Heart left ventricle (tissue), 16 donors: ENCODE data around the gene CDK2AP2. TPM values are rescaled to one million over a fixed set of nuclear protein-coding genes. Genes with fewer than 3 reads are reported as not detected.
"Not testable (repeated sequence)": the region's sequence is repeated elsewhere in the genome, so short reads cannot be mapped to it uniquely, and the experiment has no call there.

ENCODE experiments used
- ATAC-seq, 4 donors: fragments of 200-7000 bp; cut with Tn5 transposase; one replicate each; pipeline ENCODE4 v1.9.1; 2020 to 2022; ENCODE audit warnings: moderate library complexity in 4 of 4, mild to moderate bottlenecking in 3 of 4, moderate number of reproducible peaks in 1 of 4
- DNase-seq, 5 donors: peaks; one replicate each; pipeline ENCODE4 v3.0.0-alpha.2; 2020
- H3K27ac ChIP-seq, 12 donors: fragments of 200-600 bp; sonication (generic) in 4 of 12; one replicate each; pipeline versions ENCODE4 v1.5.0 to v1.8.0; 2016 to 2022; ENCODE audit warnings: mild to moderate bottlenecking in 2 of 12
- H3K27me3 ChIP-seq, 9 donors: fragments of 200-600 bp; sonication (generic) in 2 of 9; one replicate each; pipeline versions ENCODE4 v1.5.1 to v1.8.0; 2016 to 2022; ENCODE audit warnings: mild to moderate bottlenecking in 3 of 9
- H3K36me3 ChIP-seq, 9 donors: fragments of 200-600 bp; sonication (generic) in 2 of 9; one replicate each; pipeline versions ENCODE4 v1.5.0 to v1.8.0; 2018 to 2022; ENCODE audit warnings: mild to moderate bottlenecking in 2 of 9
- H3K4me1 ChIP-seq, 12 donors: fragments of 200-600 bp; sonication (generic) in 4 of 12; one replicate each; pipeline versions ENCODE4 v1.5.0 to v1.8.0; 2016 to 2022; ENCODE audit warnings: mild to moderate bottlenecking in 3 of 12
- H3K4me3 ChIP-seq, 12 donors: fragments of 200-600 bp; sonication (generic) in 4 of 12; one replicate each; pipeline versions ENCODE4 v1.5.0 to v1.8.0; 2017 to 2022; ENCODE audit warnings: mild to moderate bottlenecking in 9 of 12, moderate library complexity in 4 of 12
- H3K9me3 ChIP-seq, 12 donors: fragments of 200-600 bp; sonication (generic) in 4 of 12; one replicate each; pipeline versions ENCODE4 v1.5.0 to v1.8.0; 2016 to 2022; ENCODE audit warnings: mild to moderate bottlenecking in 1 of 12
- CTCF ChIP-seq, 12 donors: fragments of 200-600 bp; sonication (generic) in 4 of 12; IDR thresholded peaks; one replicate each; pipeline versions ENCODE4 v1.5.0 to v1.8.0; 2018 to 2022; ENCODE audit warnings: antibody characterized with exemption in 12 of 12, mild to moderate bottlenecking in 5 of 12
- POLR2A ChIP-seq, 2 donors: fragments of 450-650 bp; IDR thresholded peaks; one replicate each; pipeline ENCODE4 v1.6.1; 2017; ENCODE audit warnings: antibody characterized with exemption in 2 of 2, mild to moderate bottlenecking in 2 of 2, moderate library complexity in 2 of 2
- WGBS, 4 donors: extraction: QIAGEN DNeasy Blood & Tissue Kit in 2 of 4; methylation state at CpG; one replicate each; pipeline versions ENCODE4 v1.1.5 to v1.1.7; 2013 to 2018; 5-methylcytosine and 5-hydroxymethylcytosine counted together
- intact Hi-C, 10 donors: fragments of 100-400 bp; cut with DNase I; formaldehyde crosslinking; loops; one replicate each; pipeline versions ENCODE4 v1.11.1 to v1.14.2; 2022
- polyA plus RNA-seq, 2 donors: library from polyadenylated mRNA; stranded (reverse); fragments of 200-250 nt; gene quantifications; one replicate each; pipeline ENCODE4 v1.2.3, GENCODE V29; 2013
- total RNA-seq, 9 donors: library from RNA; depleted of rRNA in 2 of 9; stranded (reverse); fragments of >200 nt in 2 of 9; fragmentation: NEBNext Ultra II Directional in 3 of 9; extraction: Animal tissue kit (Norgen Biotek cat#: 25700) in 3 of 9; gene quantifications; one replicate each; pipeline versions ENCODE4 v1.1.0 to v1.2.4, GENCODE V29; 2016 to 2023
- donor health status: ischemic (EF 13 %, LVEDD 7.1; RV severe dilation, severe dysfunction).
- donor health status: healthy with polysubstance abuse.
- donor health status: DM: no; HTN: yes; CAD: no.
- donor health status: DM: no; HTN: no; CAD: no.
- donor health status: ischemic (EF 25% LVEDD 6.9; RV normal size, moderate dysfunction).
- donor health status: ischemic (EF 25% LVEDD 5.7; RV mildly dilated, moderate dysfunction).
- donor health status: healthy.
- donor health status: DM: yes; HTN: yes; CAD: no.
- donor health status: ischemic (EF 35%, LVEDD 5.7; RV mildly dilated, moderate dysfunction).
- donor health status: nonischemic (EF 11% LVEDD 7.7; RV severe dilation, severe dysfunction).
- donor health status: DM: yes; HTN: yes; CAD: no.
- donor health status: PGD.
- donor health status: ischemic (EF 29% LVEDD 5.4; RV normal size, mild dysfunction).
- donor health status: nonischemic (EF 23%, LVEDD 6.1; RV moderate dilation, normal function).

The CDK2AP2 gene
- total and polyA plus RNA-seq, 11 donors: 37.0 to 461 (median 60.1) TPM

- Histone ChIP-seq H3K9me3 (no peaks in the 10 kb centered on the region), H3K4me1 (no peaks in the 10 kb centered on the region), H3K27me3 (peaks cover 0 to 2% (median 0%) of the 10 kb centered on the region in 9 donors), H3K36me3 (no peaks in the 10 kb centered on the region), H3K27ac (no peak overlapping the region), H3K4me3 (no peak overlapping the region)
- TF ChIP-seq CTCF (IDR thresholded peaks at IDR 0.05) (no peak), POLR2A (IDR thresholded peaks at IDR 0.05) (no peak)
- 72 to 90% (median 79%) methylated on average over 8 to 10 of the region's 10 CpGs for WGBS, 4 donors
- intact Hi-C loops: no loop called here
- DNase-seq (no peak), ATAC-seq (no peak)
These were observed 10.0 kb upstream of the CDK2AP2 start for GRCh38 chr11:67517784-67518552.

- ATAC-seq (peak in 1 of 4 donors; percentile 8), DNase-seq (no peak)
- WGBS, 4 donors: 89 to 93% (median 93%) methylated on average over 6 to 9 of the region's 9 CpGs
- Histone ChIP-seq H3K36me3 (no peaks in the 10 kb centered on the region), H3K27me3 (peaks cover 0 to 7% (median 0%) of the 10 kb centered on the region in 9 donors), H3K4me3 (no peak overlapping the region), H3K4me1 (no peaks in the 10 kb centered on the region), H3K9me3 (no peaks in the 10 kb centered on the region), H3K27ac (no peak overlapping the region)
- intact Hi-C loops: no loop called here
- no peak for TF ChIP-seq CTCF (IDR thresholded peaks at IDR 0.05)
- TF ChIP-seq POLR2A (IDR thresholded peaks at IDR 0.05): no peak
These were observed 8.8 kb upstream of the CDK2AP2 start for GRCh38 chr11:67516806-67517205.

- intact Hi-C loops: no loop called here
- TF ChIP-seq POLR2A (IDR thresholded peaks at IDR 0.05) (no peak), CTCF (IDR thresholded peaks at IDR 0.05) (no peak)
- H3K4me3 ChIP-seq: no peak overlapping the region
- no peak overlapping the region for H3K27ac ChIP-seq
- DNase-seq (no peak), ATAC-seq (no peak)
- H3K4me1 ChIP-seq: peaks cover 0 to 2% (median under 1%) of the 10 kb centered on the region in 12 donors
- WGBS, 4 donors: 75 to 83% (median 81%) methylated on average over 7 of the region's 7 CpGs
- H3K27me3 ChIP-seq: peaks cover 0 to 7% (median 0%) of the 10 kb centered on the region in 9 donors
- H3K36me3 ChIP-seq: no peaks in the 10 kb centered on the region
- H3K9me3 ChIP-seq: no peaks in the 10 kb centered on the region
These were observed 6.2 kb upstream of the CDK2AP2 start for GRCh38 chr11:67514116-67514515.

- H3K36me3 ChIP-seq, intact Hi-C loops, H3K9me3 ChIP-seq, ATAC-seq, DNase-seq, H3K27me3 ChIP-seq, H3K4me3 ChIP-seq, H3K27ac ChIP-seq: not testable (repeated sequence)
- WGBS, 4 donors: 85 to 91% (median 88%) methylated on average over 4 of the region's 4 CpGs
- peaks cover 4 to 24% (median 17%) of the 10 kb centered on the region in 12 donors for H3K4me1 ChIP-seq
These were observed 3.6 kb upstream of the CDK2AP2 start for GRCh38 chr11:67511558-67511957.

- no peak overlapping the region for H3K27ac ChIP-seq
- H3K9me3 ChIP-seq: no peaks in the 10 kb centered on the region
- TF ChIP-seq CTCF (IDR thresholded peaks at IDR 0.05): no peak
- TF ChIP-seq POLR2A (IDR thresholded peaks at IDR 0.05): no peak
- WGBS, 4 donors: 52 to 61% (median 55%) methylated on average over 3 of the region's 3 CpGs
- peaks cover 6 to 37% (median 29%) of the 10 kb centered on the region in 12 donors for H3K4me1 ChIP-seq
- peaks cover 0 to 7% (median 0%) of the 10 kb centered on the region in 9 donors for H3K27me3 ChIP-seq
- DNase-seq (no peak), ATAC-seq (no peak)
- H3K4me3 ChIP-seq: no peak overlapping the region
- intact Hi-C loops: no loop called here
- H3K36me3 ChIP-seq: peaks cover 0 to 11% (median 4%) of the 10 kb centered on the region in 9 donors
These were observed 2.0 kb upstream of the CDK2AP2 start for GRCh38 chr11:67510023-67510345.
